Brain pericyte (primary cell): ENCODE measurements around the gene IL18BP.

Experiments
- DNase-seq: peaks from one replicate; pipeline ENCODE4 v3.0.0-alpha.2; 2012; ENCODE audit warnings: low read depth, low spot score

IL18BP gene

DNA sequence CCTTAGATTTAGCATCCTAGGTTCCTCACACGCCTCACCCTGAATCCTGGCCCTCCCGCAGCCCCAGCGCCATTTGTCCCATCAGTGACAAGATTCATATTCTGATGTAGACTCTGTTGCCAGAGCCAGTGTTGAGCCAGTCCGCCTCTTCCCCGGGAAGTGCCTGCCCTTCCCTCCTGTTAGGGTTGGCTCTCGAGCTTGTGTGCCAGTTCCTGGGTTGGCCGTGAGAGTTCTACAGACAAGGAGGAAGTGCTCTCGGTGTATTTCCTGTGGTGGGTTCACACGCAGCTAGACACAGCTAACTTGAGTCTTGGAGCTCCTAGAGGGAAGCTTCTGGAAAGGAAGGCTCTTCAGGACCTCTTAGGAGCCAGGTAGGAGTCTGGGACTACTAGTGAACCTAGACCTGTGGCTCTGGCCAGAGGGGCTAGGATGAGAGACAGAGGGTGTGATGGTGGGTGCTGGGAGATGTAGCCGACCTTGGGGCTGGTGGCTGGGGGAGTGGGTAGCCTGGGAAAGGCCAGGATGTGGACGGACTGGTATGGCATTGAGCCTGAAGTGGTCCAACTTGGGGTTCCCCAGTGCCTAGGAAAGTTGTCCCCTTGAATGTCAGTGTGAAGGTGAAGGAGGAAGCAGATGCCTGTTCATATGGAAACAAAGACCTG, at the start of gene IL18BP:
Gene IL18BP, plus strand, starts transcription at position 261 of the 662 bp plus-strand sequence. CDS start 1,076 bp downstream, outside the sequence.
- DNase-seq: no peak

DNA sequence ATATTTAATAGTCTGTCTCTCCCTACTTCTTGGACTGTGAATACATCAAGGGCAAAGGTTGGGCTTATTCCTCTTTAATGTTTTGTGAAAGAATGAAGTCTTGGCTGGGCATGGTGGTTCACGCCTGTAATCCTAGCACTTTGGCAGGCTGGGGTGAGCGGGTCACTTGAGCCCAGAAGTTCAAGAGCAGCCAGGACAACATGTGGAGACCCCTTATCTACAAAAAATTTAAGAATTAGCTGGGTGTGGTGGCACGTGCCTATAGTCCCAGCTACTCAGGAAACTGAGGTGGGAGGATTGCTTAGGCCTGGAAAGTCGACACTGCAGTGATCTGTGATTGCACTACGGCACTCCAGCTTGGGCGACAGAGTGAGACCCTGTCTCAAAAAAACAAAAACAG, 49.7 kb upstream of the IL18BP start:
- DNase-seq: no peak

DNA sequence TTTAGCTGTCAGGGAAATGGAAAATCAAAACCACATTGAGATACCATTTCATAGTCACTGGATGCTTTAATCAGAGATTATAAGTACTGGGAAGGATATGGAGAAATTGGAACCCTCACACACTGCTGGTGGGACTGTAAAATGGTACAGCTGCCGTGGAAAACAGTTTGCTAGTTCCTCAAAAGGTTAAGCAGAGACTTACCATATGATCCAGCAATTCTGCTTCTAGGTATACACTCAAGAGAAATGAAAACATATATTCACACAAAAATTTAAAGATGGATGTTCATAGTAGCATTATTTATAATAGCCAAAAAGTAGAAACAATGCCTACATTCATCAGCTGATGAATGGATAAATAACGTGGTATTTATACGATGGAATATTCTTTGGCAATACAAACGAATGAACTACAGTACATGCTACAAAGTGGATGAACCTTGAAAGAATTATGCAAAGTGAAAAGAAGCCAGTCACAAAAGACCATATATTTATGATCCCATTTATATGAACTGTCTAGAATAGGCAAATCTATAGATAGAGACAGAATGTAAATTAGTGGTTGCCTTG, 46.9 kb upstream of the IL18BP start:
- no peak for DNase-seq

DNA sequence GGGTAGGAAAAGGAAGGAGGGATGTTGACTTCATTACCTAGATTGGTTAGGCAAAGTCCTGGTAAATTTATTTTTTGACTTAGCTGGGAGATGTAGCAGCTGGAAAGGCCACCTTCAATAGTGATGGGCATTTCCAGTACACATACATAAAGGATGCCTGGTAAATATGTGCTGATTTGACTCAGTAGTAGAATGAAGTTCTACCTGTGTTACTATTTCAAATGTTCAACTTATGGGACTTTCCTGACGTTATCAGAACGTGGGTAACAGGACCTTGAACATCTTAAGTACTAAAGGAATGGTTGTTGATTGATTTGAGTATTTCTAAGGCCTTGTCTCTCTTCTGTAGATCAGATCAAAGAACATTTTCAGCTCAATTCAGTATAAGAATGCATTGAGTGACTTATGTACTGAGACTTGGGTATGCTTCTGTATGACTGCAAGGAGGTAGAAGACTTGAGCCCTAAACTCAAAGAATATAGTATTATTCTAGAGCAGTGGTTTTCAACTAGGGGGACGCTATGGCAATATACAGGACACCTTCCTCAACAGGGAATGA, 42.7 kb upstream of the IL18BP start:
- no peak for DNase-seq

- no peak for DNase-seq
These were observed 36.2 kb upstream of the IL18BP start for GRCh38 chr11:71962428-71963038.

- DNase-seq: no peak
These were observed 35.2 kb upstream of the IL18BP start for GRCh38 chr11:71963468-71963867.

- DNase-seq: no peak
These were observed 34.1 kb upstream of the IL18BP start for GRCh38 chr11:71964641-71965040.

- no peak for DNase-seq
These were observed 27.0 kb upstream of the IL18BP start for GRCh38 chr11:71971680-71972079.

GRCh38 chr11:71976551-71976950, 22.2 kb upstream of the IL18BP start:
- no peak for DNase-seq

DNA sequence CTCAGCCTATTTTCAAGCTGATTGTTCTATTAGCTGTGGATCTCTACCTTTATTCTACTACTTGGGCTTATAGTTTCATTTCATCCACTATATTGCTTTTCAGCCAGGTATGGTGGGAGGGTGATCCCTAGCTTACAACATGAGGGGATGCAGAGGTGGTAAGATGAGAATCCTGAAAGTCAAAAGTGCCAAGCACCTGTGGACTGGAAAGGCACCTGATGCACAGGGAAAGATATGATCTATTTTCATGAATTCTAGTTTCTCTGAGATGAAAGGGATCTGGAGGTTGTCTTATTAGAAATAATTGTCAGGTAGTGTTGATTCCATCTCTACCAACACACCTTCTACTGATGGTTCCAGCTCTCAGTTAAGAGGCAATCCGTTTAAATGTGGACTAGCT, 21.6 kb upstream of the IL18BP start:
- DNase-seq: no peak

DNA sequence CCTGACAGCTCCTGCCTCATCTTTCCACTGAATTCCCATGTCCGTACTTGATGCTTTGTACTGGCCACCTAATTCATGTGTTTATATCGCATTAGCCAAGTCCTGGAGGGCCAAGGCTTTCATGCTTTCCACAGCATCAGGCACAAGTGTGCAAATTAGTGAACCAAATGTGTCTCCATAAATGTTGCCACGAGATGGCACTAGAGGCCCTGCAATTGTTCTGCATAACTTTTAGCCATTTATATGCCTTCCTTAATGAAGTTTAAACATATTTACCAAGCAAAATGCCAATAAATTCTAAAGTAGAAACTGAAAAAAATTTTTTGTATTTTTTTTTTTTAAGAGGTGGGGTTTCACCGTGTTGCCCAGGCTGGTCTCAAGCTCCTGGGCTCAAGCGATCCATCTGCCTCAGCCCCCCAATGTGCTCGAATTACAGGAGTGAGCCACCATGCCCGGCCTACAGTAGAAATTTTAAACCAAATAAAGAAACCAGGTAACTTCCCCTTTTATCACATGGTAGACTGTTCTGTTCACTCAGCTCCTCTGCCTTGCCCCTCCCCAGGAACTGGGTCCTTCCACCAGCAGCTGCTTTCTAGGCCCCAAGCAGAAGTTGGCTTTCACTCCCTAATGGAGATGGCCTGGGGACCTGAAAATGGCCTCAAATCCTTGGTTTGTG, 20.8 kb upstream of the IL18BP start:
- DNase-seq: no peak

DNA sequence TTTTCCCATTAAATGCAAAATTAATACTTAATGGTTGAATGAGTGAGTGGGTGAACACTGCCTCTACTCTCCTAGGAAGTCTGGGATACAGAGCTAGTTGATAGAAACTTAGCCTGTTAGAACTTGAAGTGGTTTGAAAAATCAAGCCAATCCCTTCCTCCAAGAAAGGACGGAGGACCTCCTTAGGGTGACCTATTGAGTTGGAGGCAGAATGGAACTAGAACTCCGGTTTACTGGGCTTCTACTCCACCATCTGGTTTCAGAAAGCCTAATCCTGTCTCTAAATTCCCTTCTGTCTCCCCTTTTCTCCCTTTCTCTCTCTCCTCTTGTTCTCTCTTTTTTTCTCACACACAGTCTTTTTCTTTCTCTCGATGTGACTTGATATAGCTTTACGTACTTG, 19.6 kb upstream of the IL18BP start:
- DNase-seq: no peak

GRCh38 chr11:71979602-71980001, 19.1 kb upstream of the IL18BP start:
- DNase-seq: no peak

DNA sequence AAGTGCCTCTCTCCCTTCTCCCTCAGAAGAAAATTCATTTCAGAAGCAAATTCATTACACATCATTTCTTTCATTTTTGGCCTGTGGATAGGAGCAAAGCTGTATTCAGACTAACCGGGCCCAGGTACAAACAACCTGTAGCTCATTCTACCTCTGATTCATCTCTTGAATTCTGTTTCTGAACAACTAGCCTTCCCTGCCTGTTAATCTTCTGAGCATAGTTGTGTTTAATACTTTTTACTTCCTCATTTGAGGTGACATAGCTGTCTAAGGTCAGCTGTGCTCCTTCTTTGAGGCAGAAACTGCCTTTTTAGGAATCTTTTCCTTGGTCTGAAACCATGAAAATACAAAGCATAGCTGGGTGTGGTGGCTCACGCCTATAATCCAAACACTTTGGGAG, 12.6 kb upstream of the IL18BP start:
- no peak for DNase-seq

DNA sequence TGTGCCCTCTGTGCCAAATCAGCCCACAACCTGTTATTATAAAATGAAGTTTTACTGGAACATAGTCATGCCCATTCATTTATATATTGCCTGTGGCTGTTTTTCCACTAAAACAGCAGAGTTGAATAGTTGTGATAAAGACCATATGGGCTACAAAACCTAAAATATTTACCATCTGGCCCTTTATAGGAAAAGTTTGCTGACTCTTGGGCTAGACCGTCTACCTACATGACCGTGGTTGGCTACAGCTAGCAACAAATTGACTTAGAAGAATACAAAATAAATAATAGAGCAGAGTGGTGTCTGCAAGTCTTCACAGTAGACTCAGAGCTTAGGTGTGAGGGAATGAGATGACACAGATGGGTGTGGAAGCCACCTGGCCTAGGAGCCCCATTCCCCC, 11.2 kb upstream of the IL18BP start:
- no peak for DNase-seq

DNA sequence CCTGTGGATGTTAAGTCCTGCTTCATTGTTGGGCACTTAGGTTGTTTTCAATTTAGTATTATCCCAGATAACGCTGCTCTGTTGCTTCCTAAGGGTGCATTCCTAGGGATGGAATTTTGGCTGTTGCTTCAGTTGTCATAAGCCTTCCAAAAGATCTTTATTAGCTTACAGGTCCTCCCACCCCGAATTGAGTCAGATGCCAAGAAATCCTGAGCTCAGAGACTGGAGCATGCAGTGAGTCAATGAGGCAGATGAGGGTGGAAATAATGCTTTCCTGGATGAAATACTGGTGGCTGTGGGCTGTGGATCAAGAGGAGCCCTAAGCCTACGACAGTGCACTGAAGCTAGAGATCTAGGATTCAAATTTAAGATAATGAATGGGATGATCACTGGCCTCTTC, 10.7 kb upstream of the IL18BP start:
- DNase-seq: no peak

DNA sequence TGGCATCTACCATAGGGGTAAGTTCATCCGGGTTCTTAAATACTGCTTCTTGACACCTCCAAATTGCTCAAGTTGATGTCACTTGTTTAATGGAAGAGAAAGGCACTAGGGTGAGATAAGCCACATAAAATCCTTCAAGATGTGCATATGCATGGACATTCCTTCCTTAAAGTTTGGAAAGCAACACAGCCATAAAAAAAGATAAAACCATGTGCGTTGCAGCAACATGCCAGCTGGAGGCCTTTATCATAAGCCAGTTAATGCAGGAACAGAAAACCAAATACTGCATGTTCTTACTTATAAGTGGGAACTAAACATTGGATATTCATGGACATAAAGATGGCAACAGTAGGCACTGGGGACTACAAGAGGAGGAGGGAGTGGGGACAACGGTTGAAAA, 8.0 kb upstream of the IL18BP start:
- no peak for DNase-seq

DNA sequence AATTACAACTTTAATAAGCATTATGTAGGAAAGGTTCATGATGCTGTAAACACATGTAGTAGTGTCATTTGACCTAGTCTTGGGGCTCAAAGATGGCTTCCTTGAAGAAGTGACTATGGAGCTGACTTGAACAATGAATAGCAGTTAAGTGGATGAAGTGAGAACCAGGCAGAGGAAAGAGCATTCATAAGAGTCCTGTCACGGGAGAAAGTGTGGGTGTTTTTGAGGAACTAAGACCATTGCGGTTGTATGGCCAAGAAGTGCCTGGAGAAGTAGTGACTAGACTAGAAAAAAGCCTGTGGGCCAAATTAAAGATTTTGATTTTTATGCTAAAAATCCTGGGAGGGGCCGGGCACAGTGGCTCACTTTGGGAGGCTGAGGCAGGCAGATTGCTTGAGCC, 7.2 kb upstream of the IL18BP start:
- DNase-seq: no peak

- no peak for DNase-seq
These were observed 6.5 kb upstream of the IL18BP start for GRCh38 chr11:71992136-71992730.

GRCh38 chr11:71994786-71995185, 3.9 kb upstream of the IL18BP start:
- DNase-seq: no peak

- DNase-seq: no peak
These were observed 2.9 kb upstream of the IL18BP start for GRCh38 chr11:71995726-71996291.

GRCh38 chr11:71996517-71996916, 2.2 kb upstream of the IL18BP start:
- no peak for DNase-seq
